ENCODE data around the gene TWNK.

Gene TWNK

GRCh38 chr10:101001659-101002035 is 14.3 kb downstream of the TWNK start:
- DNase-seq, result no peak
- Histone ChIP-seq H3K27me3 (replicated peaks; ENCODE audit: control insufficient read depth, insufficient read depth, low read length, poor library complexity, severe bottlenecking) (no peaks in the 10 kb centered on the region), H3K4me3 (ENCODE audit: insufficient read depth, low read depth, low read length, poor library complexity, severe bottlenecking) (no peak overlapping the region), H3K4me1 (ENCODE audit: control insufficient read depth, insufficient read depth, low read length, poor library complexity, severe bottlenecking) (peaks cover 24% of the 10 kb centered on the region), H3K27ac (ENCODE audit: insufficient read depth, low read length, poor library complexity, severe bottlenecking) (no peak overlapping the region), H3K36me3 (ENCODE audit: control insufficient read depth, insufficient read depth, low read length) (peaks cover 12% of the 10 kb centered on the region), H3K9me3 (ENCODE audit: control insufficient read depth, low read length) (no peaks in the 10 kb centered on the region)

- DNase-seq, result no peak
- H3K27ac ChIP-seq (ENCODE audit: insufficient read depth, low read length, poor library complexity, severe bottlenecking), result no peak overlapping the region
- no peaks in the 10 kb centered on the region for H3K27me3 ChIP-seq (replicated peaks; ENCODE audit: control insufficient read depth, insufficient read depth, low read length, poor library complexity, severe bottlenecking)
- H3K36me3 ChIP-seq (ENCODE audit: control insufficient read depth, insufficient read depth, low read length), result peaks cover 12% of the 10 kb centered on the region
- no peak overlapping the region for H3K4me3 ChIP-seq (ENCODE audit: insufficient read depth, low read depth, low read length, poor library complexity, severe bottlenecking)
- H3K9me3 ChIP-seq (ENCODE audit: control insufficient read depth, low read length), result no peaks in the 10 kb centered on the region
- H3K4me1 ChIP-seq (ENCODE audit: control insufficient read depth, insufficient read depth, low read length, poor library complexity, severe bottlenecking), result peaks cover 19% of the 10 kb centered on the region
Measured at GRCh38 chr10:101002456-101002855, 15.1 kb downstream of the TWNK start.

GRCh38 chr10:101003639-101004206 is 16.4 kb downstream of the TWNK start:
- peaks cover 12% of the 10 kb centered on the region for H3K36me3 ChIP-seq (ENCODE audit: control insufficient read depth, insufficient read depth, low read length)
- H3K4me3 ChIP-seq (ENCODE audit: insufficient read depth, low read depth, low read length, poor library complexity, severe bottlenecking), result no peak overlapping the region
- H3K4me1 ChIP-seq (ENCODE audit: control insufficient read depth, insufficient read depth, low read length, poor library complexity, severe bottlenecking), result peaks cover 8% of the 10 kb centered on the region
- no peak overlapping the region for H3K27ac ChIP-seq (ENCODE audit: insufficient read depth, low read length, poor library complexity, severe bottlenecking)
- no peaks in the 10 kb centered on the region for H3K27me3 ChIP-seq (replicated peaks; ENCODE audit: control insufficient read depth, insufficient read depth, low read length, poor library complexity, severe bottlenecking)
- DNase-seq, result no peak
- no peaks in the 10 kb centered on the region for H3K9me3 ChIP-seq (ENCODE audit: control insufficient read depth, low read length)

GRCh38 chr10:101005361-101005760 is 18.0 kb downstream of the TWNK start:
- Histone ChIP-seq H3K36me3 (ENCODE audit: control insufficient read depth, insufficient read depth, low read length) (peaks cover 12% of the 10 kb centered on the region), H3K9me3 (ENCODE audit: control insufficient read depth, low read length) (no peaks in the 10 kb centered on the region), H3K4me1 (ENCODE audit: control insufficient read depth, insufficient read depth, low read length, poor library complexity, severe bottlenecking) (no peaks in the 10 kb centered on the region), H3K4me3 (ENCODE audit: insufficient read depth, low read depth, low read length, poor library complexity, severe bottlenecking) (no peak overlapping the region), H3K27ac (ENCODE audit: insufficient read depth, low read length, poor library complexity, severe bottlenecking) (no peak overlapping the region), H3K27me3 (replicated peaks; ENCODE audit: control insufficient read depth, insufficient read depth, low read length, poor library complexity, severe bottlenecking) (no peaks in the 10 kb centered on the region)
- no peak for DNase-seq

GRCh38 chr10:101005869-101006567 is 18.7 kb downstream of the TWNK start:
- Histone ChIP-seq H3K27ac (ENCODE audit: insufficient read depth, low read length, poor library complexity, severe bottlenecking) (no peak overlapping the region), H3K4me3 (ENCODE audit: insufficient read depth, low read depth, low read length, poor library complexity, severe bottlenecking) (no peak overlapping the region), H3K27me3 (replicated peaks; ENCODE audit: control insufficient read depth, insufficient read depth, low read length, poor library complexity, severe bottlenecking) (no peaks in the 10 kb centered on the region), H3K4me1 (ENCODE audit: control insufficient read depth, insufficient read depth, low read length, poor library complexity, severe bottlenecking) (no peaks in the 10 kb centered on the region), H3K9me3 (ENCODE audit: control insufficient read depth, low read length) (no peaks in the 10 kb centered on the region), H3K36me3 (ENCODE audit: control insufficient read depth, insufficient read depth, low read length) (peaks cover 12% of the 10 kb centered on the region)
- no peak for DNase-seq

GRCh38 chr10:101006593-101007098 is 19.3 kb downstream of the TWNK start:
- Histone ChIP-seq H3K4me1 (ENCODE audit: control insufficient read depth, insufficient read depth, low read length, poor library complexity, severe bottlenecking) (no peaks in the 10 kb centered on the region), H3K36me3 (ENCODE audit: control insufficient read depth, insufficient read depth, low read length) (peaks cover 12% of the 10 kb centered on the region), H3K9me3 (ENCODE audit: control insufficient read depth, low read length) (no peaks in the 10 kb centered on the region), H3K27ac (ENCODE audit: insufficient read depth, low read length, poor library complexity, severe bottlenecking) (no peak overlapping the region), H3K4me3 (ENCODE audit: insufficient read depth, low read depth, low read length, poor library complexity, severe bottlenecking) (no peak overlapping the region), H3K27me3 (replicated peaks; ENCODE audit: control insufficient read depth, insufficient read depth, low read length, poor library complexity, severe bottlenecking) (no peaks in the 10 kb centered on the region)
- DNase-seq, result no peak

- H3K4me1 ChIP-seq (ENCODE audit: control insufficient read depth, insufficient read depth, low read length, poor library complexity, severe bottlenecking), result no peaks in the 10 kb centered on the region
- no peak overlapping the region for H3K27ac ChIP-seq (ENCODE audit: insufficient read depth, low read length, poor library complexity, severe bottlenecking)
Measured at GRCh38 chr10:101007099-101007711, 19.9 kb downstream of the TWNK start.

GRCh38 chr10:101007915-101008822 is 20.8 kb downstream of the TWNK start:
- Histone ChIP-seq H3K27me3 (replicated peaks; ENCODE audit: control insufficient read depth, insufficient read depth, low read length, poor library complexity, severe bottlenecking) (no peaks in the 10 kb centered on the region), H3K4me3 (ENCODE audit: insufficient read depth, low read depth, low read length, poor library complexity, severe bottlenecking) (no peak overlapping the region), H3K36me3 (ENCODE audit: control insufficient read depth, insufficient read depth, low read length) (peaks cover 10% of the 10 kb centered on the region), H3K27ac (ENCODE audit: insufficient read depth, low read length, poor library complexity, severe bottlenecking) (no peak overlapping the region), H3K9me3 (ENCODE audit: control insufficient read depth, low read length) (no peaks in the 10 kb centered on the region), H3K4me1 (ENCODE audit: control insufficient read depth, insufficient read depth, low read length, poor library complexity, severe bottlenecking) (no peaks in the 10 kb centered on the region)
- DNase-seq, result no peak

More at GRCh38 chr10:101007099-101007711, 19.9 kb downstream of the TWNK start:
- no peaks in the 10 kb centered on the region for H3K9me3 ChIP-seq (ENCODE audit: control insufficient read depth, low read length)
- no peak for DNase-seq
- H3K4me3 ChIP-seq (ENCODE audit: insufficient read depth, low read depth, low read length, poor library complexity, severe bottlenecking), result no peak overlapping the region
- peaks cover 12% of the 10 kb centered on the region for H3K36me3 ChIP-seq (ENCODE audit: control insufficient read depth, insufficient read depth, low read length)
- no peaks in the 10 kb centered on the region for H3K27me3 ChIP-seq (replicated peaks; ENCODE audit: control insufficient read depth, insufficient read depth, low read length, poor library complexity, severe bottlenecking)

GRCh38 chr10:101008823-101009423 is 21.6 kb downstream of the TWNK start:
- H3K4me1 ChIP-seq (ENCODE audit: control insufficient read depth, insufficient read depth, low read length, poor library complexity, severe bottlenecking), result no peaks in the 10 kb centered on the region

More at GRCh38 chr10:101008823-101009423, 21.6 kb downstream of the TWNK start:
- no peak for DNase-seq
- Histone ChIP-seq H3K4me3 (ENCODE audit: insufficient read depth, low read depth, low read length, poor library complexity, severe bottlenecking) (no peak overlapping the region), H3K9me3 (ENCODE audit: control insufficient read depth, low read length) (no peaks in the 10 kb centered on the region), H3K27me3 (replicated peaks; ENCODE audit: control insufficient read depth, insufficient read depth, low read length, poor library complexity, severe bottlenecking) (no peaks in the 10 kb centered on the region), H3K36me3 (ENCODE audit: control insufficient read depth, insufficient read depth, low read length) (peaks cover 6% of the 10 kb centered on the region), H3K27ac (ENCODE audit: insufficient read depth, low read length, poor library complexity, severe bottlenecking) (no peak overlapping the region)
